Measurements from ENCODE around the gene NEK8. TPM values are rescaled to one million over a fixed set of nuclear protein-coding genes. Genes with fewer than 3 reads are reported as not detected.

Gene NEK8
- total RNA-seq, 2 experiments from 2014 or later = 4.8 to 5.6 TPM

- Mint-ChIP-seq H3K4me3 (no peak overlapping the region), H3K4me1 (no peaks in the 10 kb centered on the region), H3K27me3 (no peaks in the 10 kb centered on the region), H3K36me3 (peaks cover 22% of the 10 kb centered on the region), H3K9me3 (no peaks in the 10 kb centered on the region), H3K27ac (no peak overlapping the region)
- DNase-seq = no peak
These were observed 24.2 kb upstream of the NEK8 start for GRCh38 chr17:28704219-28704858.

GRCh38 chr17:28705074-28705659, 23.4 kb upstream of the NEK8 start:
- Mint-ChIP-seq H3K9me3 (no peaks in the 10 kb centered on the region), H3K27me3 (no peaks in the 10 kb centered on the region), H3K36me3 (peaks cover 17% of the 10 kb centered on the region), H3K27ac (no peak overlapping the region), H3K4me1 (peaks cover 2% of the 10 kb centered on the region), H3K4me3 (no peak overlapping the region)
- no peak for DNase-seq

- no peak for DNase-seq
- Mint-ChIP-seq H3K36me3 (peaks cover 16% of the 10 kb centered on the region), H3K27ac (no peak overlapping the region), H3K27me3 (no peaks in the 10 kb centered on the region), H3K4me1 (peaks cover 6% of the 10 kb centered on the region), H3K9me3 (no peaks in the 10 kb centered on the region), H3K4me3 (no peak overlapping the region)
These were observed 22.8 kb upstream of the NEK8 start for GRCh38 chr17:28705728-28706334.

- H3K4me3 Mint-ChIP-seq = no peak overlapping the region
- H3K36me3 Mint-ChIP-seq = peaks cover 10% of the 10 kb centered on the region
These were observed 21.9 kb upstream of the NEK8 start for GRCh38 chr17:28706471-28707338.

GRCh38 chr17:28707339-28707720, 21.3 kb upstream of the NEK8 start:
- H3K4me3 Mint-ChIP-seq = no peak overlapping the region
- DNase-seq = no peak
- peak overlapping the region; percentile 39 for H3K27ac Mint-ChIP-seq
- H3K9me3 Mint-ChIP-seq = no peaks in the 10 kb centered on the region
- peaks cover 13% of the 10 kb centered on the region for H3K4me1 Mint-ChIP-seq
- peaks cover 7% of the 10 kb centered on the region for H3K36me3 Mint-ChIP-seq
- H3K27me3 Mint-ChIP-seq = no peaks in the 10 kb centered on the region

More at GRCh38 chr17:28706471-28707338, 21.9 kb upstream of the NEK8 start:
- no peak for DNase-seq
- Mint-ChIP-seq H3K4me1 (peaks cover 11% of the 10 kb centered on the region), H3K27ac (peak overlapping the region; percentile 39), H3K9me3 (no peaks in the 10 kb centered on the region), H3K27me3 (no peaks in the 10 kb centered on the region)

- Mint-ChIP-seq H3K4me3 (peak overlapping the region; percentile 88), H3K27ac (peak overlapping the region; percentile 94), H3K27me3 (peaks cover 21% of the 10 kb centered on the region), H3K36me3 (no peaks in the 10 kb centered on the region), H3K9me3 (no peaks in the 10 kb centered on the region), H3K4me1 (peaks cover 16% of the 10 kb centered on the region)
- DNase-seq = peak; percentile 95
These were observed 17.5 kb upstream of the NEK8 start for GRCh38 chr17:28710861-28711722.

GRCh38 chr17:28711723-28712031, 16.9 kb upstream of the NEK8 start, which contains the start of gene PROCA1:
Gene PROCA1 (minus strand): TSS chr17:28711888. CDS start chr17:28711660, 228 bp downstream.
- Mint-ChIP-seq H3K27me3 (peaks cover 27% of the 10 kb centered on the region), H3K36me3 (no peaks in the 10 kb centered on the region)
- DNase-seq = no peak

GRCh38 chr17:28712032-28712704, 16.4 kb upstream of the NEK8 start:
- peak overlapping the region; percentile 88 for H3K4me3 Mint-ChIP-seq
- H3K4me1 Mint-ChIP-seq = peaks cover 16% of the 10 kb centered on the region
- H3K27ac Mint-ChIP-seq = peak overlapping the region; percentile 94
- H3K27me3 Mint-ChIP-seq = peaks cover 28% of the 10 kb centered on the region
- no peaks in the 10 kb centered on the region for H3K9me3 Mint-ChIP-seq
- DNase-seq = peak; percentile 80
- H3K36me3 Mint-ChIP-seq = no peaks in the 10 kb centered on the region

More at GRCh38 chr17:28711723-28712031, 16.9 kb upstream of the NEK8 start, which contains the start of gene PROCA1:
- peak within 1 kb of the TSS; percentile 94 for H3K27ac Mint-ChIP-seq
- H3K4me3 Mint-ChIP-seq = peak within 1 kb of the TSS; percentile 88
- peaks cover 16% of the 10 kb centered on the region for H3K4me1 Mint-ChIP-seq
- H3K9me3 Mint-ChIP-seq = no peaks in the 10 kb centered on the region

GRCh38 chr17:28712705-28713415, 15.7 kb upstream of the NEK8 start:
- Mint-ChIP-seq H3K27me3 (peaks cover 29% of the 10 kb centered on the region), H3K36me3 (no peaks in the 10 kb centered on the region), H3K4me3 (peak overlapping the region; percentile 88), H3K27ac (peak overlapping the region; percentile 94), H3K4me1 (peaks cover 17% of the 10 kb centered on the region), H3K9me3 (no peaks in the 10 kb centered on the region)
- no peak for DNase-seq

GRCh38 chr17:28714281-28714680, 14.3 kb upstream of the NEK8 start:
- no peaks in the 10 kb centered on the region for H3K9me3 Mint-ChIP-seq
- H3K27ac Mint-ChIP-seq = no peak overlapping the region
- no peak overlapping the region for H3K4me3 Mint-ChIP-seq
- H3K27me3 Mint-ChIP-seq = peaks cover 36% of the 10 kb centered on the region
- no peak for DNase-seq
- no peaks in the 10 kb centered on the region for H3K36me3 Mint-ChIP-seq
- peaks cover 28% of the 10 kb centered on the region for H3K4me1 Mint-ChIP-seq

GRCh38 chr17:28715217-28715616, 13.4 kb upstream of the NEK8 start:
- H3K4me1 Mint-ChIP-seq = peaks cover 28% of the 10 kb centered on the region
- H3K27me3 Mint-ChIP-seq = peaks cover 39% of the 10 kb centered on the region
- H3K27ac Mint-ChIP-seq = no peak overlapping the region
- no peak for DNase-seq
- peaks cover 5% of the 10 kb centered on the region for H3K36me3 Mint-ChIP-seq
- no peak overlapping the region for H3K4me3 Mint-ChIP-seq
- no peaks in the 10 kb centered on the region for H3K9me3 Mint-ChIP-seq

GRCh38 chr17:28716740-28717577, 11.6 kb upstream of the NEK8 start:
- Mint-ChIP-seq H3K4me1 (peaks cover 17% of the 10 kb centered on the region), H3K36me3 (peaks cover 22% of the 10 kb centered on the region), H3K9me3 (no peaks in the 10 kb centered on the region), H3K27me3 (peaks cover 45% of the 10 kb centered on the region), H3K27ac (no peak overlapping the region), H3K4me3 (peak overlapping the region; percentile 29)
- no peak for DNase-seq

Data from activated naive CD8-positive, alpha-beta T cell treated with anti-CD3 and anti-CD28 coated beads for 36 hours (primary cell).